CD4-positive, alpha-beta T cell treated with Interferon alpha-2 for 1 hour (primary cell): ENCODE data around the gene TULP3.
"Not testable (repeated sequence)": the region's sequence is repeated elsewhere in the genome, so short reads cannot be mapped to it uniquely, and the experiment has no call there.

Experiments used
- DNase-seq, 2 donors: peaks; one replicate each; pipeline ENCODE4 v3.0.0-alpha.2; 2020 to 2022

The TULP3 gene

GRCh38 chr12:2890388-2891239 lies at the start of gene TULP3:
TSS of gene TULP3 (plus strand) at chr12:2890891. CDS start at chr12:2890948, 57 bp downstream.
- peak; percentile 98 to 99 for DNase-seq

DNA sequence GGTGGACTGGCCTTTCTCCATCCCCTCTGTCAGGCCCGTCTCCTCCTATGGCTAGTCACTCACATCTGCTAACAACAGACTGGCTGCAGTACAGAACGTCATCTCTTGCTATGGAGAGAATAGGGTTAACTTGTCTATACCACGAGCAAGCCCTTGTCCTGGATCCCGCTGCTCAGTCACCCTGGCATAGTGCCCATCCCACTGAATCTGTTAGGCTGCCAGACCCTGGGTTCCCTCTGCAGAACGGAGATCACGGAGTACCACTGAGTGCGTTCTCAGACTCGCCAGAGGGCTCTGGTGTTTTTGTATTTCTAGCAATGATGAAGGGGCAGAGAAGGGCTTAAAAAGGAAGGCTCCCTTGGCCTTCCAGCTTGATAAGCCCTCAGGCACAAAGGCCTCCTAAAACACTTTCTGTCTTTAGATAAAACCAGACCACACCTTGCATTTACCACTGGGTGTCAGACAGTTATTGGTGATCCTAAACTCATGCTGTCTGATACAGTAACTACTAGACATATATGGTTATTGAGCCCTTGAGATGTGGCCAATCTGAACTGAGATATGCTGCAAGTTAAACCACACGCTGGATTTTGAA lies 49.5 kb upstream of the TULP3 start:
- DNase-seq, result no peak

DNA sequence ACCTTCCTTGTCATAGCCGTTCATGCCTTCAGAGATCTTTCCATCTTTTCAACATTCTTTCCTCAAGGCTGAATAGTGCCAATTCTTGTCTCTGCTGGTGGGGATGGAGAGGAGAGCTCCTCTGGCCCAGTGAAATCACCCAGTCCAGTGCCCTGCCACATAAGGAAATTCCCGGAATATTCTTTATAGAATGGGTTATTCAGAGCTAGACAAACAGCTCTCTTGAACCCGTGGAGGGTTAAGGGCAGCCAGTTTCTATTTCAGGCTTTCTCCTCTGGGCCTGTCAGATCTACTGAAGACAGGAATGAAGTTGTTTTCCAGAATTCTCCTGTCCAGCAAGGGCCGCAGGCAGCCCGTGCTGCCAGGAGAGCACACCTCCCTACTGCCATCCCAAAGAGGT lies 47.7 kb upstream of the TULP3 start:
- no peak for DNase-seq

DNA sequence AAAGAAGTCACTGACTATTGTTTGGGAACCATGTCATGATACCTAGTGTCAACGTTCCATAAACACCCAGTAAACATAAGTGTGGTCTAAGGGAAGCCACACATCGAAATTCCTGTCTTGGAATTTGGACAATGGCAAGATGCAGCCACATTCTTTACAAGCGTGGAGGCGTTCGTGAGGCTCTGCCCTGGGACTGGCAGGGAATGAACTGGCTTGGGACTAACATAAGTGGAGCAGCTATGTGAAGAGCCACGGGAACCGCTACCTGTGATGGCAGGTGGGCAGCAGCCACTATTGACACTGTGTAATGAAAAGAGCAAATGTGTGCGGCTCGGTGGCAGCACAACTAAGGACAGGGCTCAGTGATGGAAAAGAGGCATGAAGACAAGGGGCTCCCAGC lies 45.9 kb upstream of the TULP3 start:
- DNase-seq, result no peak

- DNase-seq, result no peak
Observed at GRCh38 chr12:2845280-2845679, 45.4 kb upstream of the TULP3 start.

GRCh38 chr12:2851931-2852330 lies 38.8 kb upstream of the TULP3 start:
- no peak for DNase-seq

DNA sequence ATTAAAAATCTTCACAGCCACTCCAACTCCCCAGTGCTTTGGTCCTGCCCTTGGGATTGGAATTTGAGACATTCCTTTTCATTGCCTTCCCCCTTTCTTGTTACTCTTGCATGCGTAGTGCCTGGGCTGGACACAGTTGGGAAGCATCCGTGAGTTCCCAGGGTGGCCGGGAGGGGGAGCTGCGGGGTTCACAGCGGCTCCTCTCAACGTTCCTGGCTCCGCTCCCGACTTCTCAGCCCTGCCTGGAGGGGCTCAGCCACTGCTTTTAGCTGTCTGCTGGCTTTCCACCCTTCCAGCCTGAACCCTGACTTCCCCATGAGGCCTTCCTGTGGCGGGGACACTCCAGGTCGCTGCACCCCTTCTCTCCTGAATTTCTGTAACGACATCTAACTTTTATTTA lies 37.1 kb upstream of the TULP3 start:
- DNase-seq, result peak; percentile 11 to 36

DNA sequence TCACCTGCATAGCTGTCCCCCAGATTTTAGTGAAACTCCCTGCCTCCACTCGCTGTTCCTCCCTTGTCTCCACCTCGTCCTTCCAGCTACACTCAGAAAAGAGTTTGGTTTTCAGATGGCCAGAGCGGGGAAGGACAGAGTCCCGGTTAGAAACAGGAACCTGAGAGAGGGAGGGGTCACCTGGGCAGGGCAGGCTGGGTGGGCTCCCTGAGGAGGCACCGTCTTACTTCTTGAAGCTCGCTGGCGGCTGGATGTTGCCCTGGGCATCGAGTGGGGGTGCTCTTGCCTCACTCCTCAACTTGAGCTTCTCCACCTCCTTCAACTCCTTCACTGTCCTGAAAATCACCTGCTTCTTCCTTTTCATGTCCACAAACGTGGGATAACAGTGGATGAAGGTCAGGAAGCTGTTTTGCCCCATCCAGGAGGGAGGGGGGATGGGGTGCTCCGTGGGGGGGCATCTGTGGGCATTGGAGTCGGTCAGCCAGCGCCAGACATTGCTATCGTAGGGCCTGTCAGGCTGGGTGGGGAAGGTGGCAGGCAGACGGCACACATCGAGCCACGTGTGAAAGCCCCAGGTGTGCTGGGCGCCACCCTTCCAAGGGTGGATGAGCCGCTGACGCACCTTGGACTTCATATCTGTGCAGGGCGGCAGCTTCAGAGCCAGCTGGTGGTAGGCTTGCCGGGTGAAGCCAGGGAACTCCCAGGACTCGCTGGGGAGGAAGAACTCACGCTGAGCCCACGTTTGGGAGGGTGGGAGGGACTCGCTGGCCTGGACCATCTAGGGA lies 35.8 kb upstream of the TULP3 start:
- DNase-seq, result no peak

DNA sequence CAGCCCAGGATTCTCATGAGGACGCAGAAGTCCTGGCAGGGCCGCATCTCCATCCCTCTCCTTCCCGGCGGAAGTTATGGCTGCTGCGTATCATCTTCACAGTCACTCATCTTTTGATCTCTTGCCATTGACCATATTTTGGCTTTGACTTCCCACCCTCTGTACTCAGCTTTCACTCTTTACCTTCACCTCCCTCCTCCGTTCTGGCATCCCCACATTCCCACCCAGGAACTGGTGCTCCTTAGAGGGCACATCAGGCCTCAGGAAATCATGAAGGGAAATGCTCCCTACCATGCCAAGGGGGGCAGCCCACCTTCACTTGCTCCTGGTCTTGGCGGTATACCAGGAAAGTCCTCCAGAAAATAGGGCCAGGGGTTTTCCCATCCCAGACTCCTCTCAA lies 35.1 kb upstream of the TULP3 start:
- DNase-seq, result no peak

DNA sequence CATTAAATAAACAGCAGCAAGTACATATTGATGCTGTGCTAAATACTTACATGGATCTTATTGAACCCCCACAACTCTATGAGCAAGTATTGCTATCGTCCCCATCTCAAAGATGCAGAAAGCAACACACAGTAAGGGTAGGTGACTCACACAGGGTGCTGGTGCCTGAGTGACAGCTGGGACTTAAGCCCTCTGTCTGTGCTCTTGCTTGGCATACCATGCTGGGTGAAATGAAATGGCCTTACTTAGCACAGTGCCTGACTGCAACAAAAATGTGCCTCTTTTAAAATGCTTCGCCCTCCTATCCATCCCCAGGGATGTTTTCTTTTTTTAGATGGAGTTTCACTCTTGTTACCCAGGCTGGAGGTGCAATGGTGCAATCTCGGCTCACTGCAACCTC lies 34.6 kb upstream of the TULP3 start:
- no peak for DNase-seq

GRCh38 chr12:2857021-2857431 lies 33.7 kb upstream of the TULP3 start, which contains the start of gene TEX52:
TSS of gene TEX52 (minus strand) at chr12:2857039. CDS start at chr12:2857026, 13 bp downstream.
- no peak for DNase-seq

- no peak for DNase-seq
Observed at GRCh38 chr12:2857576-2857975, 33.1 kb upstream of the TULP3 start.

GRCh38 chr12:2858334-2858733 lies 32.4 kb upstream of the TULP3 start:
- DNase-seq, result no peak

DNA sequence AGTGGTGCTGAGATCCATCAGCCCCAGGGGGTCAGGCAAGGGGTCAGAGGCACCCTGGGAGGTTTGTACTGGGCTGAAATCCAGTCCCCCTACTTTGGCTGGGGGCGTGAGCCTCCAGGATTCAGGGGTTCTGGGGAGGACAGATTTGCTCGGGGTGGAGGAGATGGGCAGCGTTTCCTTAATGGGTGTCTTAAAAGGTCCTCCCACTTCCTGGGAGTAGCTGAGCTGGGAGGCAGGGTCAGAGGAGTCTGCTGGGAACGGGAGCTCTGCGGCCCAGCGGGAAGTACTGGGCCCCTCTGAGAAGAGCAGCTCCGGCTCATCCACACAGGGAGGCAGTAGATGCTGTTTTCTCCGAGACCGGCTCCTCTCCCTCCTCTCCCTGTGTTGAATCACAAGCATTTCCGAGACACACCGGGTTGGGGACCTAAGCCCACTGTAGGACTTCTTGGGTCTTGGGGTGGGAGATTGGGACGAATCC lies 31.7 kb upstream of the TULP3 start:
- DNase-seq, result no peak

DNA sequence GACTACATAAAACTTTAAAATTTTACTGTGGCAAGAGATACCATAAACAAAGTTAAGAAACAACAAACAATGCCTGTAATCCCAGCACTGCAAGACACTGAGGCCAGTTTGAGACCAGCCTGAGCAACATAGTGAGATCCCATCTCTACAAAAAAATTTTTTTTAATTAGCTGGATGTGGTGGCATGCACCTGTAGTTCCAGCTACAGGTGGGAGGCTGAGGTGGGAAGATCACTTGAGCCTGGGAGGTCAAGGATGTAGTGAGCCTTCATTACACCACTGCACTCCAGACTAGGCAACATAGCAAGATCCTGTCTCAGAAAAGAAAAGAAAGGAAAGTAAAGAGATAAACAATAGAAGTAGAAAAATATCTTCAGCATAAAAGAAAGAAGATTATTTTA lies 30.5 kb upstream of the TULP3 start:
- DNase-seq, result no peak

GRCh38 chr12:2862876-2863275 lies 27.8 kb upstream of the TULP3 start:
- no peak for DNase-seq

GRCh38 chr12:2863402-2863801 lies 27.3 kb upstream of the TULP3 start:
- not testable (repeated sequence) for DNase-seq

DNA sequence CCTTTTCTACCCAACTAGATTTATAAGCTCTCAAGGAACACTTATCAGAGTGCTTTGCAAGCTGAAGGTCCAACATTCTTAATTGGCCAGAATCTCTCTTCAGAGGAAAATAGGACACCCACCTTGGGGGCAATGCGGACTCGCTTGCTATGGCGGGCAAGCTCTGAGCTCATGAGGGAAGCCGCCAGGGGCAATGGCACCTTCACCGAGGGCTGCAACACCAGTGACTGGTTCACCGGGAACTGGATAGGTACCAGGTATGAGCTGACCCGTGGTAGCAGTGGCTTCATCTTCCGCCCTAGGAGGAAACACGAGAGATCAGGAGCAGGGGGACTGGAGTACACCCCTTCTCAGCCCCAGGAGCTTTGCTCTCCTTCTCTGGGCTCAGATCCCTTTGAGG lies 26.5 kb upstream of the TULP3 start:
- DNase-seq, result no peak

- DNase-seq, result not testable (repeated sequence)
Observed at GRCh38 chr12:2868986-2869632, 21.6 kb upstream of the TULP3 start.

DNA sequence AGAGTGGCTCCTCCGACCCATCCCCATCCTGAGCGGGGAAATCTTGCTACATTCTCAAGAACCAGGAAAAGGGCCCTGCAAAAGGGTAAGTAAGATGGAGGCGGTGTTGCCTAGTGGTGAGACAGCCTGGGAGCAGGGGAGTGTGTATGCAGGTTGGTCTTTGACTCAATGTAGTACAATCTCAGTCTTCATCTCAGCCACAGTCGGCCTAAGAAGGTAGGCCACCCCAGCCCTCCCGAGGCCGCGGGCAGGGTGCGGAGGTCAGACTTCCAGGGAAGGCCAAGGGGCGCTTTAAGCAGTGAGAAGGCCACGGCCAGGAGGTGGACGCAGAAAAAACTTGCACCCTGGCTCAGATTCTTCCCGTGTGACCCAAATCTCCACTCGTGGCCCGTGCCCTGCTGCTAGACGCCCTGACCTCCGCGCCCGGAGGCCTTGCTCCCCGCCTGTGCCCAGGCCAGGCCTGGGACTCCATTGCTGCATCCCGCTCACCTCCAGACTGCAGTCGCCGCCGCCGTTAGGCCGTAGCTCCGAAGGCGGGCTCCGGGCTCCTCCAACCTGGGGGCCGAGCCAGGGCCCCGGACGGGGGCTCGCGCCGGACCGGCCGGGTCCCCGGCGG lies 14.2 kb upstream of the TULP3 start:
- peak in 1 of 2 donors; percentile 12 for DNase-seq

GRCh38 chr12:2877047-2877952 lies 13.4 kb upstream of the TULP3 start, which contains the start of the genes FOXM1 and RHNO1:
TSS of gene FOXM1 (minus strand) at chr12:2877174. CDS start at chr12:2874478, 2,696 bp downstream.
TSS of gene RHNO1 (plus strand) at chr12:2877223. CDS start at chr12:2885367, 8,144 bp downstream.
- peak; percentile 84 to 90 for DNase-seq
